Hematopoietic multipotent progenitor cell (in vitro differentiated cells): ENCODE data around the gene PDSS1. TPM values are rescaled to one million over a fixed set of nuclear protein-coding genes. Genes with fewer than 3 reads are reported as not detected.

Source experiments
- DNase-seq, 3 donors: peaks; one replicate each; pipeline ENCODE4 v3.0.0-alpha.2; 2011 to 2015; ENCODE audit warnings: low read depth in 2 of 3, low spot score in 2 of 3
- total RNA-seq: library from RNA; depleted of rRNA; stranded (reverse); fragments of >200 nt; gene quantifications from one replicate; pipeline ENCODE4 v1.2.3, GENCODE V29; 2012

Gene PDSS1
- total RNA-seq, 1 donor: 4.6 TPM

DNA sequence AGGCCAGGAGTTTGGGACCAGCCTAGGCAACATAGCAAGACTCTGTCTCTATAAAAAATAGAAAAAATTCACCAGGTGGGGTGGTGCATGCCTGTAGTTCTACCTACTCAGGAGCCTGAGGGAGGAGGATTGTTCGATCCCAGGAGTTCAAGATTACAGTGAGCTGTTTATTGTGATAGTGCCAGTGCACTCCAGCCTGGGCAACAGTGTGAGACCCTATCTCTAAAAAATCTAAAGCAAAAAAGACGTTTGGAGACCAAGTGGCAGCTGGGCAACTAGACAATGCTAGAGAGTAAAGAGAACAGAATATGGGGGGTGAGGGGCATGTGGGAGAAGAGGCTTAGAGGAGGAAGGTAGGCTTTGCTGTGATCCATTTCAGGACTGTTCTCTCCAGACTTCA, 1.4 kb downstream of the PDSS1 start:
- DNase-seq: no peak

DNA sequence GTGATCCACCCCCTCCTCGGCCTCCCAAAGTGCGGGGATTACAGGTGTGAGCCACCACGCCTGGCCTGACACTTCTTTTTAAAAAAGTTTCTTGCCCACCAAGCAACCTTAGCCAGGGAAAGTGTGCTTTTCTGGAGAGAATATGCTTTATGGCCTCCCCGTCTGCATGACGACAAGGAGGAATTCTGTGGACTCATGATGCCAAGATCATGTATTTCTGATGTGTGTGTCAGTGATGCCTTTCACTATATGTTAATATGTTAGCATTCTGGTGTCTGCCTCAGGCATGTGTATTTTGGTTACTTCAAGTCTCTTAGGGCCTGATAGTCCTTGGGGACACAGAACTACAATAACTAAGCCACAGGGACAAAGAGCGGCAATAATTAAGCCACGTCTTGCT, 2.1 kb downstream of the PDSS1 start:
- DNase-seq: no peak

DNA sequence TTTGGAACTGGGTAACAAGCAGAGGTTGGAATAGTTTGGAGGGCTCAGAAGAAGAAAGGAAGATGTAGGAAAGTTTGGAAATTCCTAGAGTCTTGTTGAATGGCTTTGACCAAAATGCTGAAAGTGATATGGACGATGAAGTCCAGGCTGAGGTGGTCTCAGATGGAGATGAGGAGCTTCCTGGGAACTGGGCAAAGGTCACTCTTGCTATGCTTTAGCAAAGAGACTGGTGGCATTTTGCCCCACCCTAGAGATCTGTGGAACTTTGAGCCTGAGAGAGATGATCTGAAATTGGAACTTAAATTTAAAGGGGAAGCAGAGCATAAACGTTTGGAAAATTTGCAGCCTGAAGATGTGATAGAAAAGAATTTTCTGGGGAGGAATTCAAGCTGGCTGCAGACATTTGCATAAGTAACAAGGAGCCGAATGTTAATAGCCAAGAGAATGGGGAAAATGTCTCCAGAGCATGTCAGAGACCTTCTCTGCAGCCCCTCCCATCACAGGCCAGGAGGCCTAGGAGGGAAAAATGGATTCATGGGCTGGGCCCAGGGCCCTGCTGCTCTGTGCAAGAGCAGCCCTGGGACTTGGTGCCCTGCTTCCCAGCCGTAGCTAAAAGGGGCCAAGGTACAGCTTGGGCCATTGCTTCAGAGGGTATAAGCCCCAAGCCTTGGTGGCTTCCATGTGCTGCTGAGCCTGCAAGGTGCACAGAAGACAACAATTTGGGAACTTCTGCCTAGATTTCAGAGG, 3.6 kb downstream of the PDSS1 start:
- no peak for DNase-seq

DNA sequence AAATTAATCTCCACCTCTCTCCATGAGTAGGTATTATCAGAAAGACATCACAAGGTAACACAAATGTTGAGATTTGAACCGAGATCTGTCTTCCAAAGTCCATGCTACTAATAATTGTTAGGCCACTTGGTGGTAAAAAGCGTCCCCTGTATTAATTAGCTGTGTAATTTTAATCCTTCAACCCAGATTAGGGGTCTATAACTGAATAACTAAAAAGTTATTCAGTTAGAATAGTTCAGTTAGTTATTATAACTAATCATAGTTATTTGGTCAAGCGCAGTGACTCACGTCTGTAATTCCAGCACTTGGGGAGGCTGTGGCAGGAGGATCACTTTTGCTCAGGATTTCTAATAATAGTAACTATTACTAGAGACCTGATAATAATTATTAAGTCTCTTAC, 5.6 kb downstream of the PDSS1 start:
- no peak for DNase-seq

DNA sequence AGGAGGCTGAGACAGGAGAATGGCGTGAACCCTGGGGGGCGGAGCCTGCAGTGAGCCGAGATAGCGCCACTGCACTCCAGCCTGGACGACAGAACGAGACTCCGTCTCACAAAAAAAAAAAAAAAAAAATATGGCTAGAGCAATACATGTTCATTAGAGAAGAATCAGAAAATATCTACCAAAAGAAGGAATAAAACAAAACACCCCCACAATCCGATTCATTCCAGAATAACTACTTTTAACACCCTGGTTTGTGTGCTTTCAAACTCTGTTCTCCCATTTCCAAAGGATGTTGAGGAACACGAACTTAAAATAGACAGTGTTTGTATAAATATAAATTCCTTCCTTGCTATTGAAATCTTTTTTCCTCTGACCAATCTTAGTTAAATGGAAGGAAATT, 6.5 kb downstream of the PDSS1 start:
- DNase-seq: no peak

DNA sequence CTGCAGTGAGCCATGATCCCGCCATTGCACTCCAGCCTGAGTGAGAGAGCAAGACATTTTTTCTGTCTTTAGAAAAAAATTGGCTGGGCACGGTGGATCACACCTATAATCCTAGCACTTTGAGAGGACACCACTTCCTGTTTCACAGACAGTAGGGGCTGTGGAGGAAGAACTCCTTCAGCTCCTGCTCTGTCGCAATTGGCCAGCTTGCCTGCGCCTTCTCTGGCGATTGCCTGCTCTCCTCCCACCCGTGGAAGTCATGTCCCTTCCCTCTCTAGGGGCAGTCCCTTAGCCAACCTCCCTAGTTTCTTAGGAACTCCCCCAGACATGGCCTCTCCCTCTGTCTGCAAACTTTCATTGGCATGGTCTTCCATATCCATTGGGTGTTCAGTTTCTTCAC, 8.7 kb downstream of the PDSS1 start:
- DNase-seq: no peak

DNA sequence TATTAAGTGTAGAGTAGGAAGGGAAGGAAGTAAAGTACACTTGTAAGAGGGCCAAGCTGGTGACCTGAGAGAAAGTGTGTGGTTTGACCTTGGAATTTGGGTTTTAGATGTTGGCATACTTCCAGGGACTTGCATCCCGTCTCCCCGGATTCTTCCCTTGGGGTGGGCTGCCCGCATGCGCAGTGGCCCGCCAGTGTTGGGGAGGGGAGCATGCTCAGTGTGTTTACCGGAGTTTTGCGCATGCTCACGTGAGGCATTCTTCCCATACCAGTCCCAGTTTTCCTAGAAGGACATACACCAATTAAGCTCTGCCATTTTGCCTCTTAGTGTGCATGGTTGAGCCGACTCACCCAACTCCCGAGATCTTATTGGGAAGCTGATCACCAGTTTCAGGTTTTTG, 9.4 kb downstream of the PDSS1 start:
- DNase-seq: no peak

DNA sequence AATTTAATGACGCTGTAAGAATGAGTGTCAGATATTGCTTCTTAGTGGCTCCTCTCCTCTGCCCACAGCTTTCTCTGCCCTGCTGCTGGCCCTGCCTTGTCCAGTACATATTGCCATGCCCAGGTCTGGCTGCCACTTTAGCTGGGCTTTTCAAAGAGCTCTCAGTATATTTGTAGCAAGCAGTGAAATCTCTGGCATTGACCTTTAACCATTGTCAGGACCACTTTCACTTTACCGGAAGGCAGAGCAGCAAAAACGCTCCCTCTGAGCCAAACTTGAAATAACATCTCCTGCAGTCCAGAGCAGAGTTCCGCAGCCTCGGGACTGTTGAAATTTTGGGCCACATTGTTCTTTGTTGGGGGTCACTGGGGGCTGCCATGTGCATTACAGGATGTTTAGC, 13.8 kb downstream of the PDSS1 start:
- no peak for DNase-seq

DNA sequence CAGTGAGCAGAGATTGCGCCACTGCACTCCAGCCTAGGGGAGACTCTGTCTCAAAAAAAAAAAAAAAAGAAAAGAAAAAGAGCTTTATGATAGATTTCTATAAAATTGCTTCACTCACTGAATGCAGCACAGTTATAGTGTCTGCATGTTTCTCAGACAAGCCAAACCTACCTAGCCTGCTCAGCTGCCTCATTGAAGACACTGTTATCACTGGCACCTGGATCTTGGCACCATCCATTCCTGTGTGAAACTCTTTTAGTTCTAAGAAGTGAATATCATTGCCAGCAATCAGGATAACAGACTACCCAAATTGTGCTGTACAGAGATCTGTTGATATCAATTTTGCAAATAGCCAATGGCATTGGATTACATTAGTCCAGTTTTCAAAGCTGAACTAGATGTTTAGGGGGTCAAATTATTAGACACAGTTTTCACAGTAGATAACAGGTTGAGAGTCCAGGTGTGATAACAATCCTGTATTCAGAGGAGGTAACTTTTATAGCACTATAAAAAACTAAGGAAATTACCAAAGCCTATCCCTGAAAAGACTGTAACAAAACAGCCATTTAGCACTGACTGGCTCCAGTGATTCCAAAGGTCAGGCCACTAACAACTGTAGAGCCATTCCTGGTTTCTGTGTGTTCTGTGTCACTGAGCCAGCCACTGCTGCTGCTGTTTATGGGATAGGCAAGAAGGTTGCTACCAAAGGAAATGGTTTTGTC, 17.1 kb downstream of the PDSS1 start:
- DNase-seq: no peak

DNA sequence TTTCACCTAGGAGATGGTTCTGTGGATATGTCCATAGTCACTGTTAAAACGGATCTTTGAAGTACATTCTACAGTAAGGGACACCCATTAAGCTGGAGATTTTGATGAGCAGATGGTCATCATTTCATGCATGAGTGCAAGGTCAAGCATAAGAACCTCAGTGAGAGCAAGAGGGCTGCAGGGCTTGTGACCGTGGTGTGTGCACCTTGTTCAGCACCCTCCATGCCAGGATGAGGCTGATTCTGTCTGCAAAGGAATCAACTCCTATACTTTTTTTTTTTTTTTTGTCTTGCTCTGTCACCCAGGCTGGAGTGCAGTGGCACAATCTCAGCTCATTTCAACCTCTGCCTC, 17.6 kb downstream of the PDSS1 start:
- no peak for DNase-seq

DNA sequence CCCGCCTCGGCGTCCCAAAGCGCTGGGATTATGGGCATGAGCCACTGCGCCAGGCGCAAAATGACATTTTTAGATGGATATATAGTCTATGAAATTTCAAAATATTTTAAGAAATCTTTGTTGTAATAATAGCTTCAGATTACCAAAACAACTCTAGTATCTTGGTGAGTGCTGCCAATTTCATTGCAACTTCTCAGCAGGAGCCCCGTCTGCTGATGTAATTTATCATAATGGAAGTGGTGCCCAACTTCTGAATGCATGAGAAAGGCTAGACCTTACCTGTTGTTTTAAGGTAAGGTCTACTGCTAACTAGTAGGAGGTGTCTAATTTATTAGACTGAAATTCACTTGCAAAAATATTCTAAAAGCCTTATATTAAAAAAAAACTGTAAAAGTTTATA, 20.0 kb downstream of the PDSS1 start:
- no peak for DNase-seq

DNA sequence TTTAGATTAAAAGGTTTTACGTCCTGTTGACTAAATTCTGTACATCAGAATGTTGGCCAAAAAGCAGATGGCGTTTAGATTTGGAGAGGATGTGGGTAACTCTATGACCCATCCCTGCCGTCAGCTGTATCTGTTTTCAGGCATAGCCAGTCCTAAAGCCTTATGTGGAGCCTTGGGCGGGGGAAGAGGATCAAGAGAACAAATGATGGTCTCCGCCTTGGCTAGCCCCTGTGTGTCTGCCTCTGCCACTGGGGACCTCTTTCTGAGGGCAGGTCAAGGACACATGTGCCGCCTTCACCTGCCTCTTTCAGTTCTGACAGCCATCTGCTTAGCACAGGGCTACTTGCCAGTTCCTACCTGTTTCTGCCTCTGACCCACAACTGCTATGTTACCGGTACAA, 24.1 kb downstream of the PDSS1 start:
- no peak for DNase-seq

DNA sequence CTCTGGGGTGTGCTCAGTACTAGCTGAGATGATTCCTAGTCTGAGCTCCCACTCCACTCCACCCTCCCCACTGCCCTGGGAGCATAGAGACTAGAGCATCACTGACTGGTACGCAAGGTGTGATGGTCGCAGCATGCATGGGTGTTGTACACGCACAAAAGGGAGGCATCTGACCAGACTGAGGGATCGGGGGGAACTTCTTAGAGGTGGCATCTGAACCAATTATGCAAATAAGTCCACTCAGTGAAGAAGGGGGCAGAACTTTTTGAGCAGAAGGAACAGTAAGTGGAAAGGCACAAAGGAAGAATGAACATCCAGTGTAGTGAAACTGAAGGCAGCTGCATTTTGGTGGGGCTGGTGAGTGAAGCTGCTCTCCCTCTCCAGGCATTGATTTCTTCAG, 25.5 kb downstream of the PDSS1 start:
- no peak for DNase-seq

DNA sequence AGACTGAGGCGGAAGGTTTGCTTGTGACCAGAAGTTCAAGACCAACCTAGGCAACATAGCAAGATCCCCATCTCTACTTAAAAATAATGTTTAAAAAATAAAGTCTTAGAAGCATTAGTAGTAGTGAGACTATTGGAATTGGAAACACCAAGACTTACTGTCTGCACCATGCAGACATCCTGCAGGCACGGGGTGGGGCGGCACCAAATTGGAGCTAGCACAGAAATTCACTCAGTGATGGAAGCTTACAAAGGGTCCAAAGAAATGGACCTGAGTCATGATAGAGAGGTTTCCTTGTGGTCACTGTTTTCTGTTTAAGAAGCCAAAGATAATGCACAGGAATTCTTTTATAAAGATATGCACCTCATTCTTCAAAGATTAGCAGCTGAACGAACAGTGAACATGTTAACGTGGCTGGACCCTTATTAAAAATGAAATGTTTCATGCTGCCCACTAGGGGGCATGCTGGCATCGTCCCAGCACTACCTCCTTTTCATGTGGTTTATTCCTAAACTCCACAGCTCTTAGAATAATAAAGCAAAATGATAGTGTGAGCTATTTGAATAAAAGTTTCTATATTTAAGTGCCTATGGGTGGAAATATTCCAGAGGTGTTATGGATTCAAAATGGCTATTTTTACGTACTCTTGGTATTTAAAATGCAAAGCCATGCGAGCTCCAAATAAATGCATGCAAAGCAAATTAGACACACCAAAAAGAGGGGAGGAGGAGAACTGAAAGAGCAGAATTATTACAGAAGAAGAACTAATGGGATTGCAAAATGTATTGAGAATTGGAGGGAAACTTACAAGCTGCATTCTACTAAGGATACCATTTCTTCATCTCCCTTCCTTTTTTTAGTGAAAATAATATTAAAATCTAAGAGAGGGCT, 28.6 kb downstream of the PDSS1 start:
- DNase-seq: peak; percentile 23 to 71 (median 67)

DNA sequence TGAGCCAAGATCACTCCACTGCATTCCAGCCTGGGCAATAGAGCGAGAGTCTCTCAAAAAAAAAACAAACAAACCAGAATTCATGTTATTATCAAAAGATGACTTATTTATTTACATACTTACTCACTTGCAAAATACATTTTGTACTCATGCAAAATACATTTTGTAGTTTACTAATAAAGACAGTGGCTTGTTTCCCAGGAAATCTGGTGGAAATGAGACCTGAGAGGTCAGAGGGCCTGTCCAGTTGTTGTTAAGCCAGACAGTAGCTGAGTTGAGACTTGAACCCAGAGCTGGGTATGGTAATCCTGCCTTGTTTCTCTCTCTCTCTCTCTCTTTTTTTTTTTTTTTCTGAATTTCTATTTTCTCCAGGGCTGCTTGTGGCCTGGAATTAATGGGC, 29.5 kb downstream of the PDSS1 start:
- DNase-seq: no peak

DNA sequence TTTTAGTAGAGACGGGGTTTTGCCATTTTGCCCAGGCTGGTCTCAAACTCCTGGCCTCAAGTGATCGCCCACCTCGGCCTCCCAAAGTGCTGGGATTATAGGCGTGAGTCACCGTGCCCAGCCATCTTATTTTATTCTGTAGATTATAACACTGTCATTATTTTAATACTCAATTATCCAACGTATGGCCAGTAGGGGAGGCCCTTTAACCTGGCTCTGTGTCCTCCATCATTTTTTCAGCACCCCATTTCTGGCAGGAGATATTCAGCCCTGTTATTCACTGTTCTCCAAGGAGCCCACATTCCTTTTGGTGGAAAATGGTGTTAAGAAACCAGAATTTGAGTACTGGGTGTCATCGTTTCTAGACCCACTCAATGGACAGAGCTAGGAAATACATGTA, 31.5 kb downstream of the PDSS1 start:
- DNase-seq: no peak

DNA sequence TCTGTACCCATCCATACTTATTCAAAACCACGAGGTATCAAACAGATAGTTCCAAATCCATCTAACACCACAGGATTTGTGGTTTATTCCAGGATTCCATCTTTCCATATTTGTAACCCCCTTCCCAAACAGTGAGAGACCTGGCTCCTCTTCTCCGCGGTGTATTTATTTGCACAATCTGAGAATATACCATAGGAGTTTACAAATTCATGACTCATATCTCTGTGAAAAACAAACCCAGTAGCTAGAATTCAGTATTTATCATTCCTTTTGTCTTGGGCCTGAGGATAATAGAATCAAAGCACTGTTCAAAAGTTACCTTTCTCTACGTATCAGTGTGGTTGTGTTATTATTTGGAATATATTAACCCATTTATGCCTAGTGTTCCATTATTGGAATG, 31.9 kb downstream of the PDSS1 start:
- no peak for DNase-seq

DNA sequence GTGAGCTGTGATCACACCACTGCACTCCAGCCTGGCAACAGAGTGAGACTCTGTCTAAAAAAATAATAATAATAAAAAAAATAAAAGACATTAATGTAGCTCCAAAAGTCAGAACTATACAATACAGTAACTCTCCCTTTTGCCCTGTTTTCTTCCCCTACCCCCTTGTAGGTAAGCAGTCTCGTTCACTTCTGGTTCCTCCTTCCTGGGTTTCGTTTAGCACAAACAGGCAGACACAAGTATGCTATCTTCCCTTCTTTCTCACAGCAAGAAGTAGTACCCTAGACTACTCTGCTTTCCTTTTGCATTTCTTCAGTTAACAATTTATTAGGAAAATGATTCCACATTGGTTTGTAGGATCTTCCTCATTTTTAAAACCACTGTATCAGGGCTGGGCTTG, 33.1 kb downstream of the PDSS1 start:
- DNase-seq: no peak

DNA sequence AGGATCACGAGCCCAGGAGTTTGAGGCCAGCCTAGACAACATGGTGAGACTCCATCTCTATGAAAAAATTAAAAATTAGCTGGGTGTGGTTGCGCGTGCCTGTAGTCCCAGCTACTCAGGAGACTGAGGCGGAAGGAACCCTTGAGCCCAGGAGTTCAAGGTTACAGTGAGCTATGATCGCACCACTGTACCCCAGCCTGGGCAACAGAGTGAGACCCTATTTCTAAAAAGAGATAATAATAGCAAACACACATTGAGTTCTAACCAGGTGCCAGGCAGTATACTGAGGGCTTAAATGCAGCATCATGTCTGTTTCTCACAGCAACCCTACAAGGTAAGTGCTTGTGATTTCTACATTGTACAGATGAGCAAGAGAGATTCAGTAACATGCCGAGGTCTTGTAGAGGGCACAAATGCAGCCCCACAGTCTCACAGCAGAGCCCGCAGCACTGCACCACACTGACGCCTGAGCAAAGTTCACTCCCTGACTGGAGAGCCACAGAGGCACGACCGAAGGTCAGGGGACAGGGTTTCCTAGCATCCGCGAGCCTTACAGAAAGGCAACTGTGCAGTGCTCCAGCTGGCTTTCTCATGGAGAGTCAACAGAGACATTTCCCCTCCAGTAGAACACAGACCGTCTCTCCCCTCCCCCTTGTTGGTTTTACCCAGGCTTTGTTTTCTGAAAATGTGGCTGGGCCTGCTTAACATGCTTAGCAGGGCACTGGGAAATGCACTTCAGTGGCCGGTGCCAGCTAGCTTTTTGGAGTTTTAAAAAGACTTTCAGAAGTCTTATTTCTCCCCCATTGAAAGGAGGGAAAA, 36.5 kb downstream of the PDSS1 start:
- no peak for DNase-seq

DNA sequence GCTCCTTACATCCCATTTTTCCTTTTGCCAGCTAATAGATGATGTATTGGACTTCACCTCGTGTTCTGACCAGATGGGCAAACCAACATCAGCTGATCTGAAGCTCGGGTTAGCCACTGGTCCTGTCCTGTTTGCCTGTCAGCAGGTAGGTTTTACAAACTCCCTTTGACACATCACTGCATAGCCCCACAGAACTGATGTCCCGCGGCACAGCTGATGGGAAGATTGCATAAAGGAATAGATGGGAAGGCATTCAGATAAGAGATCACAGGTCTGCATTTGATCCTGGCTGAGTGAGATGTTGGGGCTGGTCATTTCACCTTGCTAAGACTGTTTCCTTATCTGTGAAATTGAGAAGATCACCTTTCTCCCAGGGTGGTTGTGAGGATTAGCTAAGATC, 37.9 kb downstream of the PDSS1 start:
- no peak for DNase-seq

DNA sequence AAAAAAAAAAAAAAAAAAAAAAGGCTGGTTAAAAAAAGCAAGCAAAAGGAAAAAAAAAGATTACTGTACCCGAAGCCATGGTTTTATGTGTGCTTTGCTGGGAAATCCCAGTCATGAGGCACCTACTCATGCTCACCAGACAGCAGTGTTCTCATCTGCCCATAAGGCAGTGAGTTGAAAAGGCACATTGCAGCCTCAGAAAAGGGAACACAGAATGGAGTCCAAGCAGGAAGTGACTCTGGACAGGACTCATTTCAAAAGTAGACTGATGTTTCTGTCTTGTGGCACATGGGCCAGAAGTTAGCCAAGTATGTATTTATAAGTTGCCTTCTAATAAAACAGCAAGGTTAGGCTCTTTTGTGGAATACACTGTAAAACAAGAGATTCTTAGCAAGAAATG, 40.2 kb downstream of the PDSS1 start:
- DNase-seq: peak in 2 of 3 donors; percentile 24 to 38
